K562 (cell line): Measurements from ENCODE around the gene PPHLN1. TPM values are rescaled to one million over a fixed set of nuclear protein-coding genes. Genes with fewer than 3 reads are reported as not detected.

Experiments
- BRD4 ChIP-seq: fragments of 200-600 bp; sonication (generic); IDR thresholded peaks from 2 replicates; pipeline ENCODE4 v1.6.1; 2017; ENCODE audit warnings: inconsistent platforms
- FIP1L1 ChIP-seq: fragments of 200-400 bp; formaldehyde crosslinking; IDR thresholded peaks from 2 replicates; pipeline ENCODE4 v1.6.1; 2018; ENCODE audit warnings: mild to moderate bottlenecking, low read depth, low read length; ENCODE audit not compliant: poor library complexity, severe bottlenecking
- IRF2 ChIP-seq: sonication (generic); formaldehyde crosslinking; IDR thresholded peaks from 2 replicates; pipeline ENCODE4 v1.8.1; 2022; ENCODE audit warnings: mild to moderate bottlenecking, missing genetic modification reagents
- KLF10 ChIP-seq: fragments of 250-450 bp; sonication (Bioruptor Pico); IDR thresholded peaks from 2 replicates; pipeline ENCODE4 v1.6.1; 2021; ENCODE audit warnings: matching md5 sums
- KLF16 ChIP-seq: IDR thresholded peaks from 2 replicates; pipeline ENCODE4 v1.6.1; 2016; ENCODE audit warnings: antibody characterized with exemption
- MLX ChIP-seq, 2 experiments: fragments of 450-650 bp in 1 of 2; sonication (generic) in 1 of 2; formaldehyde crosslinking; conservative IDR thresholded peaks; 2 replicates each; pipeline versions ENCODE4 v1.4.0 to v1.8.1; 2020 to 2022; ENCODE audit warnings: mild to moderate bottlenecking in 1 of 2, missing genetic modification reagents in 1 of 2
- RNF219 ChIP-seq: fragments of 250-450 bp; sonication (Bioruptor Pico); IDR thresholded peaks from 2 replicates; pipeline ENCODE4 v1.5.0; 2022; ENCODE audit warnings: mild to moderate bottlenecking
- SAFB2 ChIP-seq: fragments of 200-400 bp; formaldehyde crosslinking; IDR thresholded peaks from 2 replicates; pipeline ENCODE4 v1.6.1; 2018; ENCODE audit warnings: borderline replicate concordance, low read length, low read depth, moderate library complexity; ENCODE audit not compliant: severe bottlenecking
- SMARCE1 ChIP-seq: fragments of 450-650 bp; IDR thresholded peaks from 2 replicates; pipeline ENCODE4 v1.7.1; 2016; ENCODE audit warnings: mild to moderate bottlenecking
- SNAPC5 ChIP-seq: fragments of 250-450 bp; sonication (Bioruptor Pico); IDR thresholded peaks from 2 replicates; pipeline ENCODE4 v1.8.0; 2021; ENCODE audit warnings: moderate library complexity, mild to moderate bottlenecking, inconsistent platforms
- TRIM24 ChIP-seq, 2 experiments: fragments of 450-650 bp; IDR thresholded peaks; 2 replicates each; pipeline ENCODE4 v1.6.1; 2016
- YBX1 ChIP-seq: fragments of 450-650 bp; IDR thresholded peaks from 2 replicates; pipeline ENCODE4 v1.7.1; 2016; ENCODE audit warnings: mild to moderate bottlenecking
- ZNF217 ChIP-seq: sonication (generic); formaldehyde crosslinking; IDR thresholded peaks from 2 replicates; pipeline ENCODE4 v1.8.0; 2022; ENCODE audit warnings: mild to moderate bottlenecking, missing genetic modification reagents
- ZNF3 ChIP-seq: fragments of 250-450 bp; sonication (Bioruptor Pico); IDR thresholded peaks from 2 replicates; pipeline ENCODE4 v1.5.0; 2021; ENCODE audit warnings: mild to moderate bottlenecking, moderate library complexity
- polyA plus RNA-seq, 8 experiments: library from polyadenylated mRNA; depleted of rRNA in 4 of 8; stranded (reverse) in 5 of 8; unstranded in 3 of 8; fragments of >200 nt; fragmentation: Nextera tagmentation in 2 of 8; fragmentation: Illumina TruSeq in 1 of 8; extraction: Ambion mirVana in 2 of 8; extraction: Trizol in 1 of 8; gene quantifications; 2 replicates each; pipeline versions ENCODE4 v1.2.1 to v1.2.3, GENCODE V29; 2011 to 2014; ENCODE audit warnings: inconsistent platforms in 1 of 8, missing spikeins in 1 of 8
- total RNA-seq, 7 experiments: library from RNA; depleted of rRNA in 6 of 7; stranded (reverse); fragments of >200 nt in 6 of 7; fragmentation: Illumina TruSeq in 2 of 7; extraction: Trizol in 2 of 7; gene quantifications; 2 replicates each; pipeline versions ENCODE4 v1.2.1 to v1.2.3, GENCODE V29; 2011 to 2021; ENCODE audit warnings: low replicate concordance in 1 of 7
- TF ChIP-seq, protein P1 (sequence below): fragments of 450-650 bp; IDR thresholded peaks from 2 replicates; pipeline ENCODE4 v1.6.1; 2016; ENCODE audit warnings: low read depth
- TF ChIP-seq, protein P2 (sequence below): fragments of 450-650 bp; IDR thresholded peaks from 2 replicates; pipeline ENCODE4 v1.6.1; 2017; ENCODE audit warnings: mild to moderate bottlenecking, moderate library complexity
- TF ChIP-seq, protein P3 (sequence below): fragments of 450-650 bp; IDR thresholded peaks from 2 replicates; pipeline ENCODE4 v1.6.1; 2016; ENCODE audit warnings: low read depth, mild to moderate bottlenecking, moderate library complexity

PPHLN1 gene
- total and polyA plus RNA-seq, 9 of the 15 experiments (the other 6 are each of a cell fraction or from before 2014, with no cell fraction given) = 66.3 to 112 (median 93.6) TPM

DNA sequence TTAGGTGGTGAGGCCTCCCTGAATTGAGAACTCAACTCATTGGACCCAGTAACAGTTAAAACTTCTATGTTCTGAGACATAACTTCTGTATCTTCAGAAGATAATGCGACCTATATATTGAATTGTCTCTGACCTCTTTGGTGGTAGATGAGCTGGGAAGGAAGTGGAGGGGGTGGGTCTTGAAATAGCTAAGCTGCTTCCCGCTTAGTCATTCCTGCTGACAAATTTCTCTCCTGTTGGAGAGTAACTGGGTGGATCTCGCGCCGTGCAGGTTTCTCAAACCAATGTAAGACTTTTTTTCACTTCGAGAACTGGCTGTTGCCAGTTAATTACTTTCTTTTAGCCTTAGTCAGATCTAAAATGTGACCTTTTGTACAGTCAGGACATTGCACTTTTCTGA, 100.8 kb downstream of the PPHLN1 start (continued):
- TF ChIP-seq, protein P1, sequence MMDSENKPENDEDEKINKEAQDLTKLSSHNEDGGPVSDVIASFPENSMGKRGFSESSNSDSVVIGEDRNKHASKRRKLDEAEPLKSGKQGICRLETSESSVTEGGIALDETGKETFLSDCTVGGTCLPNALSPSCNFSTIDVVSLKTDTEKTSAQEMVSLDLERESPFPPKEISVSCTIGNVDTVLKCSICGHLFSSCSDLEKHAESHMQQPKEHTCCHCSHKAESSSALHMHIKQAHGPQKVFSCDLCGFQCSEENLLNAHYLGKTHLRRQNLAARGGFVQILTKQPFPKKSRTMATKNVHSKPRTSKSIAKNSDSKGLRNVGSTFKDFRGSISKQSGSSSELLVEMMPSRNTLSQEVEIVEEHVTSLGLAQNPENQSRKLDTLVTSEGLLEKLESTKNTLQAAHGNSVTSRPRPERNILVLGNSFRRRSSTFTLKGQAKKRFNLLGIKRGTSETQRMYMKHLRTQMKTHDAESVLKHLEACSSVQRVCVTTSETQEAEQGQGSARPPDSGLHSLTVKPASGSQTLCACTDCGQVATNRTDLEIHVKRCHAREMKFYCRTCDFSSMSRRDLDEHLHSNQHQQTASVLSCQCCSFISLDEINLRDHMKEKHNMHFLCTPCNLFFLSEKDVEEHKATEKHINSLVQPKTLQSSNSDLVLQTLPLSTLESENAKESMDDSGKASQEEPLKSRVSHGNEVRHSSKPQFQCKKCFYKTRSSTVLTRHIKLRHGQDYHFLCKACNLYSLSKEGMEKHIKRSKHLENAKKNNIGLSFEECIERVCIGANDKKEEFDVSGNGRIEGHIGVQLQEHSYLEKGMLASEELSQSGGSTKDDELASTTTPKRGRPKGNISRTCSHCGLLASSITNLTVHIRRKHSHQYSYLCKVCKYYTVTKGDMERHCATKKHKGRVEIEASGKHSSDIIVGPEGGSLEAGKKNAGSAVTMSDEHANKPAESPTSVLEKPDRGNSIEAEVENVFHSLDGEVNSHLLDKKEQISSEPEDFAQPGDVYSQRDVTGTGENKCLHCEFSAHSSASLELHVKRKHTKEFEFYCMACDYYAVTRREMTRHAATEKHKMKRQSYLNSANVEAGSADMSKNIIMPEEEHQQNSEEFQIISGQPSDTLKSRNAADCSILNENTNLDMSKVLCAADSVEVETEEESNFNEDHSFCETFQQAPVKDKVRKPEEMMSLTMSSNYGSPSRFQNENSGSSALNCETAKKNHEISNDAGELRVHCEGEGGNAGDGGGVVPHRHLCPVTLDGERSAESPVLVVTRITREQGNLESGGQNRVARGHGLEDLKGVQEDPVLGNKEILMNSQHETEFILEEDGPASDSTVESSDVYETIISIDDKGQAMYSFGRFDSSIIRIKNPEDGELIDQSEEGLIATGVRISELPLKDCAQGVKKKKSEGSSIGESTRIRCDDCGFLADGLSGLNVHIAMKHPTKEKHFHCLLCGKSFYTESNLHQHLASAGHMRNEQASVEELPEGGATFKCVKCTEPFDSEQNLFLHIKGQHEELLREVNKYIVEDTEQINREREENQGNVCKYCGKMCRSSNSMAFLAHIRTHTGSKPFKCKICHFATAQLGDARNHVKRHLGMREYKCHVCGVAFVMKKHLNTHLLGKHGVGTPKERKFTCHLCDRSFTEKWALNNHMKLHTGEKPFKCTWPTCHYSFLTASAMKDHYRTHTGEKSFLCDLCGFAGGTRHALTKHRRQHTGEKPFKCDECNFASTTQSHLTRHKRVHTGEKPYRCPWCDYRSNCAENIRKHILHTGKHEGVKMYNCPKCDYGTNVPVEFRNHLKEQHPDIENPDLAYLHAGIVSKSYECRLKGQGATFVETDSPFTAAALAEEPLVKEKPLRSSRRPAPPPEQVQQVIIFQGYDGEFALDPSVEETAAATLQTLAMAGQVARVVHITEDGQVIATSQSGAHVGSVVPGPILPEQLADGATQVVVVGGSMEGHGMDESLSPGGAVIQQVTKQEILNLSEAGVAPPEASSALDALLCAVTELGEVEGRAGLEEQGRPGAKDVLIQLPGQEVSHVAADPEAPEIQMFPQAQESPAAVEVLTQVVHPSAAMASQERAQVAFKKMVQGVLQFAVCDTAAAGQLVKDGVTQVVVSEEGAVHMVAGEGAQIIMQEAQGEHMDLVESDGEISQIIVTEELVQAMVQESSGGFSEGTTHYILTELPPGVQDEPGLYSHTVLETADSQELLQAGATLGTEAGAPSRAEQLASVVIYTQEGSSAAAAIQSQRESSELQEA = no peak
- TF ChIP-seq KLF16 (no peak), ZNF217 (CRISPR knock-in tag) (no peak), YBX1 (no peak), ZNF3 (no peak), FIP1L1 (no peak), IRF2 (CRISPR knock-in tag) (no peak), BRD4 (no peak), SAFB2 (no peak), TRIM24 (IDR thresholded peaks at IDR 0.05) (peak in 1 of 2 experiments; percentile 39; a peak in 3 of 4 replicates), KLF10 (CRISPR knock-in tag) (no peak), SNAPC5 (CRISPR knock-in tag) (no peak), SMARCE1 (peak; percentile 70), RNF219 (CRISPR knock-in tag) (no peak), MLX (CRISPR knock-in tag; conservative IDR thresholded peaks at IDR 0.05) (no peak)
- TF ChIP-seq, protein P2, sequence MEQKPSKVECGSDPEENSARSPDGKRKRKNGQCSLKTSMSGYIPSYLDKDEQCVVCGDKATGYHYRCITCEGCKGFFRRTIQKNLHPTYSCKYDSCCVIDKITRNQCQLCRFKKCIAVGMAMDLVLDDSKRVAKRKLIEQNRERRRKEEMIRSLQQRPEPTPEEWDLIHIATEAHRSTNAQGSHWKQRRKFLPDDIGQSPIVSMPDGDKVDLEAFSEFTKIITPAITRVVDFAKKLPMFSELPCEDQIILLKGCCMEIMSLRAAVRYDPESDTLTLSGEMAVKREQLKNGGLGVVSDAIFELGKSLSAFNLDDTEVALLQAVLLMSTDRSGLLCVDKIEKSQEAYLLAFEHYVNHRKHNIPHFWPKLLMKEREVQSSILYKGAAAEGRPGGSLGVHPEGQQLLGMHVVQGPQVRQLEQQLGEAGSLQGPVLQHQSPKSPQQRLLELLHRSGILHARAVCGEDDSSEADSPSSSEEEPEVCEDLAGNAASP = no peak
- TF ChIP-seq, protein P3, sequence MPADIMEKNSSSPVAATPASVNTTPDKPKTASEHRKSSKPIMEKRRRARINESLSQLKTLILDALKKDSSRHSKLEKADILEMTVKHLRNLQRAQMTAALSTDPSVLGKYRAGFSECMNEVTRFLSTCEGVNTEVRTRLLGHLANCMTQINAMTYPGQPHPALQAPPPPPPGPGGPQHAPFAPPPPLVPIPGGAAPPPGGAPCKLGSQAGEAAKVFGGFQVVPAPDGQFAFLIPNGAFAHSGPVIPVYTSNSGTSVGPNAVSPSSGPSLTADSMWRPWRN = no peak
